Activated CD4-positive, alpha-beta memory T cell treated with anti-CD3 and anti-CD28 coated beads, Interleukin-2, amount 10 ng/mL, durations not matched to agents 7 days and 5 days (primary cell): ENCODE measurements around the gene CDC14B. TPM values are rescaled to one million over a fixed set of nuclear protein-coding genes. Genes with fewer than 3 reads are reported as not detected.
"Not testable (repeated sequence)": the region's sequence is repeated elsewhere in the genome, so short reads cannot be mapped to it uniquely, and the experiment has no call there.

Experiments used
- CTCF ChIA-PET: fragments of 350-600 bp; sonication (Branson Sonifier 250); formaldehyde crosslinking; loops from one replicate; lab custom pipeline; 2021; ENCODE audit warnings: antibody characterized with exemption, inconsistent platforms; lab: Charles Lee
- POLR2A ChIA-PET: fragments of 350-600 bp; sonication (Branson Sonifier 250); formaldehyde crosslinking; loops from one replicate; lab custom pipeline; 2021; ENCODE audit warnings: antibody characterized with exemption; lab: Charles Lee
- DNase-seq: peaks from one replicate; pipeline ENCODE4 v3.0.0-alpha.2; 2020
- H3K27ac Mint-ChIP-seq: one replicate; pipeline ENCODE4 v1.8.0; 2021; ENCODE audit warnings: mild to moderate bottlenecking, mixed read lengths
- H3K27me3 Mint-ChIP-seq: one replicate; pipeline ENCODE4 v1.8.0; 2021; ENCODE audit warnings: mixed read lengths
- H3K36me3 Mint-ChIP-seq: one replicate; pipeline ENCODE4 v1.8.0; 2021; ENCODE audit warnings: low read depth, mixed read lengths
- H3K4me1 Mint-ChIP-seq: one replicate; pipeline ENCODE4 v1.8.0; 2021; ENCODE audit warnings: mixed read lengths
- H3K4me3 Mint-ChIP-seq: one replicate; pipeline ENCODE4 v1.8.0; 2021; ENCODE audit warnings: mild to moderate bottlenecking, mixed read lengths
- H3K9me3 Mint-ChIP-seq: one replicate; pipeline ENCODE4 v1.8.0; 2021; ENCODE audit warnings: mixed read lengths
- total RNA-seq, 2 experiments: library from RNA; stranded (reverse); gene quantifications; one replicate each; pipeline ENCODE4 v1.2.3, GENCODE V29; 2021

Gene CDC14B
- total RNA-seq, 2 experiments from 2014 or later = 3.0 to 3.1 TPM

- ChIA-PET CTCF (no interaction called here), POLR2A (no interaction called here)
- Mint-ChIP-seq H3K4me3 (no peak overlapping the region), H3K27ac (no peak overlapping the region), H3K27me3 (no peaks in the 10 kb centered on the region), H3K36me3 (no peaks in the 10 kb centered on the region), H3K9me3 (no peaks in the 10 kb centered on the region), H3K4me1 (peaks cover 6% of the 10 kb centered on the region)
- no peak for DNase-seq
Observed at GRCh38 chr9:96512240-96512639, 107.4 kb downstream of the CDC14B start.

GRCh38 chr9:96510258-96510657, 109.4 kb downstream of the CDC14B start:
- Mint-ChIP-seq H3K27ac (no peak overlapping the region), H3K27me3 (no peaks in the 10 kb centered on the region), H3K4me3 (no peak overlapping the region), H3K36me3 (no peaks in the 10 kb centered on the region), H3K9me3 (no peaks in the 10 kb centered on the region), H3K4me1 (peaks cover 9% of the 10 kb centered on the region)
- POLR2A ChIA-PET = interaction anchor here (0.7 to 1.1 kb wide), 2 partner anchors 12 to 82 kb away, joined by 3 read pairs; no protein-coding TSS in a partner anchor
- CTCF ChIA-PET = interaction anchor here (0.6 to 0.7 kb wide), 2 partner anchors 61 to 1397 kb away, joined by 3 read pairs; no protein-coding TSS in a partner anchor
- no peak for DNase-seq

- POLR2A ChIA-PET = interaction anchor here (0.7 to 1.1 kb wide), 2 partner anchors 12 to 82 kb away, joined by 3 read pairs; no protein-coding TSS in a partner anchor
- Mint-ChIP-seq H3K4me3 (no peak overlapping the region), H3K4me1 (peaks cover 9% of the 10 kb centered on the region), H3K27me3 (no peaks in the 10 kb centered on the region), H3K27ac (no peak overlapping the region), H3K36me3 (no peaks in the 10 kb centered on the region), H3K9me3 (no peaks in the 10 kb centered on the region)
- CTCF ChIA-PET = interaction anchor here (0.6 to 0.7 kb wide), 2 partner anchors 61 to 1396 kb away, joined by 3 read pairs; no protein-coding TSS in a partner anchor
- no peak for DNase-seq
Observed at GRCh38 chr9:96509848-96510247, 109.8 kb downstream of the CDC14B start.

- CTCF ChIA-PET = no interaction called here
Observed at GRCh38 chr9:96509026-96509425, 110.6 kb downstream of the CDC14B start.

GRCh38 chr9:96508227-96508940, 111.3 kb downstream of the CDC14B start:
- peaks cover 9% of the 10 kb centered on the region for H3K4me1 Mint-ChIP-seq
- DNase-seq = no peak
- ChIA-PET CTCF (interaction anchor here (0.6 kb wide), 1 partner anchor 1839 kb away, joined by 3 read pairs; no protein-coding TSS in a partner anchor), POLR2A (no interaction called here)
- H3K36me3 Mint-ChIP-seq = no peaks in the 10 kb centered on the region
- H3K27ac Mint-ChIP-seq = no peak overlapping the region
- H3K9me3 Mint-ChIP-seq = no peaks in the 10 kb centered on the region
- no peak overlapping the region for H3K4me3 Mint-ChIP-seq
- H3K27me3 Mint-ChIP-seq = no peaks in the 10 kb centered on the region

More at GRCh38 chr9:96509026-96509425, 110.6 kb downstream of the CDC14B start:
- Mint-ChIP-seq H3K36me3 (no peaks in the 10 kb centered on the region), H3K4me3 (no peak overlapping the region), H3K9me3 (no peaks in the 10 kb centered on the region), H3K27ac (no peak overlapping the region), H3K4me1 (peaks cover 9% of the 10 kb centered on the region), H3K27me3 (no peaks in the 10 kb centered on the region)
- DNase-seq = no peak
- POLR2A ChIA-PET = interaction anchor here (1.1 kb wide), 1 partner anchor 11 kb away, joined by 3 read pairs; no protein-coding TSS in a partner anchor

- POLR2A ChIA-PET = interaction anchor here (1.0 kb wide), 1 partner anchor 10 kb away, joined by 3 read pairs; no protein-coding TSS in a partner anchor
- H3K4me1 Mint-ChIP-seq = peaks cover 9% of the 10 kb centered on the region
- H3K27me3 Mint-ChIP-seq = no peaks in the 10 kb centered on the region
- no peak for DNase-seq
- H3K4me3 Mint-ChIP-seq = no peak overlapping the region
- no peak overlapping the region for H3K27ac Mint-ChIP-seq
- no peaks in the 10 kb centered on the region for H3K36me3 Mint-ChIP-seq
- no peaks in the 10 kb centered on the region for H3K9me3 Mint-ChIP-seq
- CTCF ChIA-PET = no interaction called here
Observed at GRCh38 chr9:96505316-96505991, 114.2 kb downstream of the CDC14B start.

GRCh38 chr9:96503918-96504317, 115.7 kb downstream of the CDC14B start:
- Mint-ChIP-seq H3K27ac (no peak overlapping the region), H3K4me3 (no peak overlapping the region), H3K9me3 (no peaks in the 10 kb centered on the region), H3K27me3 (no peaks in the 10 kb centered on the region), H3K4me1 (peaks cover 3% of the 10 kb centered on the region), H3K36me3 (no peaks in the 10 kb centered on the region)
- no peak for DNase-seq
- ChIA-PET POLR2A (no interaction called here), CTCF (no interaction called here)

GRCh38 chr9:96503374-96503748, 116.3 kb downstream of the CDC14B start:
- H3K4me1 Mint-ChIP-seq, H3K27ac Mint-ChIP-seq, CTCF ChIA-PET, H3K27me3 Mint-ChIP-seq, POLR2A ChIA-PET, H3K9me3 Mint-ChIP-seq, DNase-seq, H3K36me3 Mint-ChIP-seq, H3K4me3 Mint-ChIP-seq: not testable (repeated sequence)

- H3K4me3 Mint-ChIP-seq = no peak overlapping the region
- DNase-seq = no peak
- POLR2A ChIA-PET = no interaction called here
- peaks cover 3% of the 10 kb centered on the region for H3K4me1 Mint-ChIP-seq
- CTCF ChIA-PET = no interaction called here
- H3K36me3 Mint-ChIP-seq = no peaks in the 10 kb centered on the region
- no peaks in the 10 kb centered on the region for H3K27me3 Mint-ChIP-seq
- H3K27ac Mint-ChIP-seq = no peak overlapping the region
- H3K9me3 Mint-ChIP-seq = no peaks in the 10 kb centered on the region
Observed at GRCh38 chr9:96502539-96503373, 116.9 kb downstream of the CDC14B start.

- POLR2A ChIA-PET = no interaction called here
- H3K27ac Mint-ChIP-seq = no peak overlapping the region
Observed at GRCh38 chr9:96501633-96502538, 117.8 kb downstream of the CDC14B start.

GRCh38 chr9:96500696-96501632, 118.7 kb downstream of the CDC14B start:
- no peaks in the 10 kb centered on the region for H3K9me3 Mint-ChIP-seq
- H3K27ac Mint-ChIP-seq = no peak overlapping the region
- H3K27me3 Mint-ChIP-seq = no peaks in the 10 kb centered on the region
- no peaks in the 10 kb centered on the region for H3K4me1 Mint-ChIP-seq
- DNase-seq = no peak
- no peak overlapping the region for H3K4me3 Mint-ChIP-seq
- POLR2A ChIA-PET = no interaction called here
- no peaks in the 10 kb centered on the region for H3K36me3 Mint-ChIP-seq
- CTCF ChIA-PET = no interaction called here

More at GRCh38 chr9:96501633-96502538, 117.8 kb downstream of the CDC14B start:
- Mint-ChIP-seq H3K27me3 (no peaks in the 10 kb centered on the region), H3K4me3 (no peak overlapping the region), H3K9me3 (no peaks in the 10 kb centered on the region), H3K36me3 (no peaks in the 10 kb centered on the region), H3K4me1 (peaks cover 3% of the 10 kb centered on the region)
- CTCF ChIA-PET = no interaction called here
- DNase-seq = no peak
